Inferior parietal cortex (tissue), 1 donor: ENCODE results near the gene TMEM14A.

Experiments used
- DNase-seq: peaks from one replicate; pipeline ENCODE4 v3.0.0-alpha.2; 2016; ENCODE audit errors: extremely low spot score

The TMEM14A gene

DNA sequence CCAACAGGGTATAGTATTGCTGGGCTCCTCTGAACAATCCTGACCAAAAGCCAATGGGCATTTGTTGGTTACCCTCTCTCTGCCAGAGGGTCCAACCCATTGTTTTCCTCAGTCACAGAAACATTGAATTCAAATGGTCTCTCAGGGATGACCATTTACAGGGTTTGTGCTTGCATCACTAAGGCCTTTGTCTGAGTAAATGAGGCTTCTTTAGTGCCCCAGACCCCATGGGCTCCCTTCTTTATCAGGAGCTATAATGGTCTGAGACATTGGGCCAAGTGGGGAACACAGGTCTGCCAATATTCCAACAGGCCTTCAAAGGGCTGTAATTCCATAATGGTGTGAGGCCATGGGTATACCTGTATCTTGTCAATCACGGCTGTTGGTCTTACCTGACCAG is 65.2 kb downstream of the TMEM14A start:
- DNase-seq = no peak
